ENCODE results near the gene NEU1. TPM values are rescaled to one million over a fixed set of nuclear protein-coding genes. Genes with fewer than 3 reads are reported as not detected.
"Not testable (repeated sequence)": the region's sequence is repeated elsewhere in the genome, so short reads cannot be mapped to it uniquely, and the experiment has no call there.

NEU1 gene
- total RNA-seq, 2 donors from 2014 or later, result 19.3 to 22.3 TPM

GRCh38 chr6:31871046-31871659 is 8.5 kb upstream of the NEU1 start:
- Mint-ChIP-seq H3K9me3 (no peaks in the 10 kb centered on the region), H3K36me3 (ENCODE audit: low read depth) (no peaks in the 10 kb centered on the region), H3K4me3 (no peak overlapping the region), H3K4me1 (peaks cover 3% of the 10 kb centered on the region), H3K27me3 (peaks cover 3% of the 10 kb centered on the region), H3K27ac (no peak overlapping the region)
- no peak for ATAC-seq (replicated peaks)

- H3K27me3 Mint-ChIP-seq, result peaks cover 3% of the 10 kb centered on the region
- H3K4me3 Mint-ChIP-seq, result no peak overlapping the region
- H3K36me3 Mint-ChIP-seq (ENCODE audit: low read depth), result no peaks in the 10 kb centered on the region
- peak; percentile 35 for ATAC-seq (replicated peaks)
- H3K9me3 Mint-ChIP-seq, result no peaks in the 10 kb centered on the region
- no peak overlapping the region for H3K27ac Mint-ChIP-seq
- H3K4me1 Mint-ChIP-seq, result peaks cover 3% of the 10 kb centered on the region
These were observed 7.8 kb upstream of the NEU1 start for GRCh38 chr6:31870385-31870921.

GRCh38 chr6:31869343-31869742 is 6.7 kb upstream of the NEU1 start:
- ATAC-seq (replicated peaks), result no peak
- Mint-ChIP-seq H3K27me3 (peaks cover 3% of the 10 kb centered on the region), H3K36me3 (ENCODE audit: low read depth) (no peaks in the 10 kb centered on the region), H3K4me3 (no peak overlapping the region), H3K4me1 (peaks cover 3% of the 10 kb centered on the region), H3K9me3 (no peaks in the 10 kb centered on the region), H3K27ac (no peak overlapping the region)

GRCh38 chr6:31868658-31868971 is 6.0 kb upstream of the NEU1 start:
- not testable (repeated sequence) for H3K36me3 Mint-ChIP-seq (ENCODE audit: low read depth); ATAC-seq (replicated peaks)

GRCh38 chr6:31865205-31866118 is 2.8 kb upstream of the NEU1 start:
- Mint-ChIP-seq H3K4me1 (peaks cover 11% of the 10 kb centered on the region), H3K27me3 (no peaks in the 10 kb centered on the region), H3K4me3 (no peak overlapping the region)

More at GRCh38 chr6:31868658-31868971, 6.0 kb upstream of the NEU1 start:
- H3K9me3 Mint-ChIP-seq, H3K27me3 Mint-ChIP-seq, H3K4me1 Mint-ChIP-seq, H3K27ac Mint-ChIP-seq, H3K4me3 Mint-ChIP-seq: not testable (repeated sequence)

GRCh38 chr6:31864818-31865204 is 2.2 kb upstream of the NEU1 start:
- Mint-ChIP-seq H3K4me1 (peaks cover 11% of the 10 kb centered on the region), H3K4me3 (no peak overlapping the region), H3K27me3 (no peaks in the 10 kb centered on the region), H3K36me3 (ENCODE audit: low read depth) (peaks cover 18% of the 10 kb centered on the region), H3K27ac (no peak overlapping the region), H3K9me3 (no peaks in the 10 kb centered on the region)
- no peak for ATAC-seq (replicated peaks)

More at GRCh38 chr6:31865205-31866118, 2.8 kb upstream of the NEU1 start:
- no peak for ATAC-seq (replicated peaks)
- peaks cover 13% of the 10 kb centered on the region for H3K36me3 Mint-ChIP-seq (ENCODE audit: low read depth)
- H3K9me3 Mint-ChIP-seq, result no peaks in the 10 kb centered on the region
- no peak overlapping the region for H3K27ac Mint-ChIP-seq

GRCh38 chr6:31864123-31864562 is 1.5 kb upstream of the NEU1 start:
- H3K27me3 Mint-ChIP-seq; H3K9me3 Mint-ChIP-seq; ATAC-seq (replicated peaks): not testable (repeated sequence)
- peak overlapping the region; percentile 96 for H3K27ac Mint-ChIP-seq
- H3K4me3 Mint-ChIP-seq, result peak overlapping the region; percentile 94
- H3K36me3 Mint-ChIP-seq (ENCODE audit: low read depth), result peaks cover 25% of the 10 kb centered on the region
- H3K4me1 Mint-ChIP-seq, result peaks cover 11% of the 10 kb centered on the region

- Mint-ChIP-seq H3K27me3 (no peaks in the 10 kb centered on the region), H3K36me3 (ENCODE audit: low read depth) (peaks cover 44% of the 10 kb centered on the region), H3K27ac (peak overlapping the region; percentile 96), H3K4me3 (peak overlapping the region; percentile 94), H3K4me1 (peaks cover 11% of the 10 kb centered on the region), H3K9me3 (no peaks in the 10 kb centered on the region)
- no peak for ATAC-seq (replicated peaks)
These were observed 690 bp downstream of the NEU1 start for GRCh38 chr6:31861919-31862343.

GRCh38 chr6:31861150-31861549 is 1.5 kb downstream of the NEU1 start:
- Mint-ChIP-seq H3K27me3 (no peaks in the 10 kb centered on the region), H3K9me3 (no peaks in the 10 kb centered on the region), H3K36me3 (ENCODE audit: low read depth) (peaks cover 45% of the 10 kb centered on the region), H3K4me1 (peaks cover 11% of the 10 kb centered on the region), H3K27ac (no peak overlapping the region), H3K4me3 (peak overlapping the region; percentile 94)
- ATAC-seq (replicated peaks), result no peak

GRCh38 chr6:31860349-31860748 is 2.3 kb downstream of the NEU1 start:
- ATAC-seq (replicated peaks), result no peak
- Mint-ChIP-seq H3K4me3 (no peak overlapping the region), H3K27me3 (no peaks in the 10 kb centered on the region), H3K4me1 (peaks cover 11% of the 10 kb centered on the region), H3K36me3 (ENCODE audit: low read depth) (peaks cover 45% of the 10 kb centered on the region), H3K27ac (peak overlapping the region; percentile 36), H3K9me3 (no peaks in the 10 kb centered on the region)

- peak overlapping the region; percentile 36 for H3K27ac Mint-ChIP-seq
- H3K4me1 Mint-ChIP-seq, result peaks cover 11% of the 10 kb centered on the region
- H3K9me3 Mint-ChIP-seq, result no peaks in the 10 kb centered on the region
- peaks cover 45% of the 10 kb centered on the region for H3K36me3 Mint-ChIP-seq (ENCODE audit: low read depth)
- H3K4me3 Mint-ChIP-seq, result no peak overlapping the region
- H3K27me3 Mint-ChIP-seq, result no peaks in the 10 kb centered on the region
- ATAC-seq (replicated peaks), result no peak
These were observed 2.7 kb downstream of the NEU1 start for GRCh38 chr6:31859923-31860322.

- Mint-ChIP-seq H3K4me1 (peaks cover 11% of the 10 kb centered on the region), H3K9me3 (no peaks in the 10 kb centered on the region), H3K27ac (no peak overlapping the region), H3K36me3 (ENCODE audit: low read depth) (peaks cover 45% of the 10 kb centered on the region), H3K27me3 (no peaks in the 10 kb centered on the region), H3K4me3 (no peak overlapping the region)
- no peak for ATAC-seq (replicated peaks)
These were observed 3.9 kb downstream of the NEU1 start for GRCh38 chr6:31858707-31859106.

GRCh38 chr6:31857774-31858173 is 4.8 kb downstream of the NEU1 start:
- H3K27ac Mint-ChIP-seq; H3K27me3 Mint-ChIP-seq; H3K9me3 Mint-ChIP-seq; H3K4me3 Mint-ChIP-seq; H3K4me1 Mint-ChIP-seq; ATAC-seq (replicated peaks): not testable (repeated sequence)
- peaks cover 41% of the 10 kb centered on the region for H3K36me3 Mint-ChIP-seq (ENCODE audit: low read depth)

GRCh38 chr6:31851980-31852718 is 10.5 kb downstream of the NEU1 start:
- not testable (repeated sequence) for ATAC-seq (replicated peaks); H3K4me1 Mint-ChIP-seq; H3K36me3 Mint-ChIP-seq (ENCODE audit: low read depth); H3K27me3 Mint-ChIP-seq; H3K9me3 Mint-ChIP-seq; H3K4me3 Mint-ChIP-seq; H3K27ac Mint-ChIP-seq

Data from activated T-helper 17 cell treated with anti-CD3 and anti-CD28 coated beads, Interleukin-2, amount 50 U/mL, for 72 hours (primary cell).